Uterus (tissue), 2 donors: Measurements from ENCODE around the gene CADM4.
A peak's percentile ranks its signal among the peaks of the same experiment; 100 is the strongest.

Experiments
- CTCF ChIP-seq, 4 experiments: fragments of 200-600 bp in 2 of 4; fragments of 450-650 bp in 2 of 4; sonication (generic) in 2 of 4; IDR thresholded peaks; one replicate each; pipeline ENCODE4 v1.5.1; 2016 to 2019; ENCODE audit warnings: antibody characterized with exemption in 4 of 4, mild to moderate bottlenecking in 2 of 4, moderate library complexity in 1 of 4
- POLR2A ChIP-seq, 2 donors: fragments of 450-650 bp; IDR thresholded peaks; one replicate each; pipeline ENCODE4 v1.6.1; 2016; ENCODE audit warnings: antibody characterized with exemption in 2 of 2, mild to moderate bottlenecking in 1 of 2, moderate library complexity in 1 of 2

- TF ChIP-seq CTCF (IDR thresholded peaks at IDR 0.05) (peak in 2 of 4 experiments; percentile 37 to 43), POLR2A (IDR thresholded peaks at IDR 0.05) (peak; percentile 80 to 89)
These were observed 43.4 kb downstream of the CADM4 start, which contains the start of the genes IRGQ and ZNF576 for GRCh38 chr19:43595999-43596841.
